GM21825 (cell line): Measurements from ENCODE around the gene PRODH2.
"Not testable (repeated sequence)": the region's sequence is repeated elsewhere in the genome, so short reads cannot be mapped to it uniquely, and the experiment has no call there.

Experiments
- ATAC-seq: cut with Tn5 transposase; IDR thresholded peaks from one replicate; pipeline ENCODE4 v1.9.1; 2021; ENCODE audit warnings: mild to moderate bottlenecking, moderate library complexity; ENCODE audit not compliant: unreplicated experiment

The PRODH2 gene

GRCh38 chr19:35843676-35844481 is 31.2 kb upstream of the PRODH2 start:
- ATAC-seq = no peak

GRCh38 chr19:35842666-35843272 is 30.1 kb upstream of the PRODH2 start:
- no peak for ATAC-seq

GRCh38 chr19:35841961-35842595 is 29.4 kb upstream of the PRODH2 start:
- ATAC-seq = no peak

GRCh38 chr19:35836096-35836495 is 23.5 kb upstream of the PRODH2 start:
- not testable (repeated sequence) for ATAC-seq

GRCh38 chr19:35833972-35834371 is 21.3 kb upstream of the PRODH2 start:
- no peak for ATAC-seq

GRCh38 chr19:35832054-35832453 is 19.4 kb upstream of the PRODH2 start:
- no peak for ATAC-seq

- ATAC-seq = no peak
Measured at GRCh38 chr19:35830986-35831385, 18.3 kb upstream of the PRODH2 start.

- no peak for ATAC-seq
Measured at GRCh38 chr19:35828692-35829301, 16.2 kb upstream of the PRODH2 start.

- ATAC-seq = no peak
Measured at GRCh38 chr19:35824150-35824549, 11.5 kb upstream of the PRODH2 start.

GRCh38 chr19:35822579-35822978 is 9.9 kb upstream of the PRODH2 start:
- no peak for ATAC-seq

- no peak for ATAC-seq
Measured at GRCh38 chr19:35818445-35818844, 5.8 kb upstream of the PRODH2 start.

- no peak for ATAC-seq
Measured at GRCh38 chr19:35816846-35817245, 4.2 kb upstream of the PRODH2 start.

- ATAC-seq = no peak
Measured at GRCh38 chr19:35816262-35816661, 3.6 kb upstream of the PRODH2 start.

- ATAC-seq = no peak
Measured at GRCh38 chr19:35813043-35813890, 622 bp upstream of the PRODH2 start.

GRCh38 chr19:35811317-35812219 is 1.1 kb downstream of the PRODH2 start:
- ATAC-seq = no peak

- no peak for ATAC-seq
Measured at GRCh38 chr19:35807633-35808032, 5.0 kb downstream of the PRODH2 start.

GRCh38 chr19:35806597-35806996 is 6.0 kb downstream of the PRODH2 start:
- no peak for ATAC-seq

GRCh38 chr19:35805526-35806102 is 7.0 kb downstream of the PRODH2 start:
- ATAC-seq = no peak

GRCh38 chr19:35801828-35802227 is 10.8 kb downstream of the PRODH2 start:
- no peak for ATAC-seq
